ENCODE results near the gene ARHGAP29.

The ARHGAP29 gene

GRCh38 chr1:94247138-94248094 lies 10.0 kb upstream of the ARHGAP29 start:
- Histone ChIP-seq H3K27ac (ENCODE audit: extremely low read depth, low read depth, low read length) (peak overlapping the region; percentile 64; the same call in 1 of the 2 replicates), H3K4me3 (ENCODE audit: low read depth, low read length) (peak overlapping the region; percentile 76)
- CTCF ChIA-PET = interaction anchor here (0.7 to 4.9 kb wide), 6 partner anchors 10 to 208 kb away, joined by 3 to 22 read pairs (median 6); no protein-coding TSS in a partner anchor
- TF ChIP-seq ZSCAN30 (tag by site-specific recombination; IDR thresholded peaks at IDR 0.05) = 0 out of 2 replicates have a peak, but pooled peaks have one; percentile 57
- TF ChIP-seq HIC1 (tag by site-specific recombination; IDR thresholded peaks at IDR 0.05) = no peak
- TF ChIP-seq ZNF514 (tag by site-specific recombination; IDR thresholded peaks at IDR 0.05) = no peak
- TF ChIP-seq MEIS1 (CRISPR knock-in tag; IDR thresholded peaks at IDR 0.05; ENCODE audit: borderline replicate concordance) = no peak
- TF ChIP-seq, protein P1, sequence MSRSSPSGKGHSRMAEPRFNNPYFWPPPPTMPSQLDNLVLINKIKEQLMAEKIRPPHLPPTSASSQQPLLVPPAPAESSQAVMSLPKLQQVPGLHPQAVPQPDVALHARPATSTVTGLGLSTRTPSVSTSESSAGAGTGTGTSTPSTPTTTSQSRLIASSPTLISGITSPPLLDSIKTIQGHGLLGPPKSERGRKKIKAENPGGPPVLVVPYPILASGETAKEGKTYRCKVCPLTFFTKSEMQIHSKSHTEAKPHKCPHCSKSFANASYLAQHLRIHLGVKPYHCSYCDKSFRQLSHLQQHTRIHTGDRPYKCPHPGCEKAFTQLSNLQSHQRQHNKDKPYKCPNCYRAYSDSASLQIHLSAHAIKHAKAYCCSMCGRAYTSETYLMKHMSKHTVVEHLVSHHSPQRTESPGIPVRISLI (tag by site-specific recombination; IDR thresholded peaks at IDR 0.05) = no peak
- TF ChIP-seq ZNF596 (tag by site-specific recombination; IDR thresholded peaks at IDR 0.05) = 0 out of 2 replicates have a peak, but pooled peaks have one; percentile 39
- TF ChIP-seq ZNF660 (tag by site-specific recombination; IDR thresholded peaks at IDR 0.05) = 0 out of 2 replicates have a peak, but pooled peaks have one; percentile 54
- TF ChIP-seq ZNF394 (tag by site-specific recombination; IDR thresholded peaks at IDR 0.05; ENCODE audit: borderline replicate concordance) = peak; percentile 66; the same call in 1 of the 2 replicates
- TF ChIP-seq ZNF335 (tag by site-specific recombination; conservative IDR thresholded peaks at IDR 0.05) = peak; percentile 77
- TF ChIP-seq, protein P2, sequence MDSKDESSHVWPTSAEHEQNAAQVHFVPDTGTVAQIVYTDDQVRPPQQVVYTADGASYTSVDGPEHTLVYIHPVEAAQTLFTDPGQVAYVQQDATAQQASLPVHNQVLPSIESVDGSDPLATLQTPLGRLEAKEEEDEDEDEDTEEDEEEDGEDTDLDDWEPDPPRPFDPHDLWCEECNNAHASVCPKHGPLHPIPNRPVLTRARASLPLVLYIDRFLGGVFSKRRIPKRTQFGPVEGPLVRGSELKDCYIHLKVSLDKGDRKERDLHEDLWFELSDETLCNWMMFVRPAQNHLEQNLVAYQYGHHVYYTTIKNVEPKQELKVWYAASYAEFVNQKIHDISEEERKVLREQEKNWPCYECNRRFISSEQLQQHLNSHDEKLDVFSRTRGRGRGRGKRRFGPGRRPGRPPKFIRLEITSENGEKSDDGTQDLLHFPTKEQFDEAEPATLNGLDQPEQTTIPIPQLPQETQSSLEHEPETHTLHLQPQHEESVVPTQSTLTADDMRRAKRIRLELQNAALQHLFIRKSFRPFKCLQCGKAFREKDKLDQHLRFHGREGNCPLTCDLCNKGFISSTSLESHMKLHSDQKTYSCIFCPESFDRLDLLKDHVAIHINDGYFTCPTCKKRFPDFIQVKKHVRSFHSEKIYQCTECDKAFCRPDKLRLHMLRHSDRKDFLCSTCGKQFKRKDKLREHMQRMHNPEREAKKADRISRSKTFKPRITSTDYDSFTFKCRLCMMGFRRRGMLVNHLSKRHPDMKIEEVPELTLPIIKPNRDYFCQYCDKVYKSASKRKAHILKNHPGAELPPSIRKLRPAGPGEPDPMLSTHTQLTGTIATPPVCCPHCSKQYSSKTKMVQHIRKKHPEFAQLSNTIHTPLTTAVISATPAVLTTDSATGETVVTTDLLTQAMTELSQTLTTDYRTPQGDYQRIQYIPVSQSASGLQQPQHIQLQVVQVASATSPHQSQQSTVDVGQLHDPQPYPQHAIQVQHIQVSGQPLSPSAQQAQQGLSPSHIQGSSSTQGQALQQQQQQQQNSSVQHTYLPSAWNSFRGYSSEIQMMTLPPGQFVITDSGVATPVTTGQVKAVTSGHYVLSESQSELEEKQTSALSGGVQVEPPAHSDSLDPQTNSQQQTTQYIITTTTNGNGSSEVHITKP (tag by site-specific recombination; IDR thresholded peaks at IDR 0.05) = 0 out of 2 replicates have a peak, but pooled peaks have one; percentile 10
- peak; percentile 55 for TF ChIP-seq ZBTB26 (tag by site-specific recombination; optimal IDR thresholded peaks at IDR 0.05)
- 0 out of 2 replicates have a peak, but pooled peaks have one; percentile 18 for TF ChIP-seq SP3 (tag by site-specific recombination; IDR thresholded peaks at IDR 0.05)
- TF ChIP-seq ZNF561 (tag by site-specific recombination; IDR thresholded peaks at IDR 0.05; ENCODE audit: borderline replicate concordance) = peak; percentile 53; the same call in 1 of the 2 replicates
- no peak for TF ChIP-seq ZNF366 (tag by site-specific recombination; conservative IDR thresholded peaks at IDR 0.05)
- TF ChIP-seq, protein P3, sequence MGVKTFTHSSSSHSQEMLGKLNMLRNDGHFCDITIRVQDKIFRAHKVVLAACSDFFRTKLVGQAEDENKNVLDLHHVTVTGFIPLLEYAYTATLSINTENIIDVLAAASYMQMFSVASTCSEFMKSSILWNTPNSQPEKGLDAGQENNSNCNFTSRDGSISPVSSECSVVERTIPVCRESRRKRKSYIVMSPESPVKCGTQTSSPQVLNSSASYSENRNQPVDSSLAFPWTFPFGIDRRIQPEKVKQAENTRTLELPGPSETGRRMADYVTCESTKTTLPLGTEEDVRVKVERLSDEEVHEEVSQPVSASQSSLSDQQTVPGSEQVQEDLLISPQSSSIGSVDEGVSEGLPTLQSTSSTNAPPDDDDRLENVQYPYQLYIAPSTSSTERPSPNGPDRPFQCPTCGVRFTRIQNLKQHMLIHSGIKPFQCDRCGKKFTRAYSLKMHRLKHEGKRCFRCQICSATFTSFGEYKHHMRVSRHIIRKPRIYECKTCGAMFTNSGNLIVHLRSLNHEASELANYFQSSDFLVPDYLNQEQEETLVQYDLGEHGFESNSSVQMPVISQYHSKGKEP (tag by site-specific recombination; IDR thresholded peaks at IDR 0.05) = peak; percentile 52; the same call in 1 of the 2 replicates
- no peak for TF ChIP-seq ZNF341 (tag by site-specific recombination; IDR thresholded peaks at IDR 0.05; ENCODE audit: low read depth)
- no peak for TF ChIP-seq MYNN (tag by site-specific recombination; IDR thresholded peaks at IDR 0.05; ENCODE audit: borderline replicate concordance)
- TF ChIP-seq ZNF174 (tag by site-specific recombination; IDR thresholded peaks at IDR 0.05) = no peak
- 0 out of 2 replicates have a peak, but pooled peaks have one; percentile 22 for TF ChIP-seq ZNF600 (tag by site-specific recombination; IDR thresholded peaks at IDR 0.05)
- TF ChIP-seq ZNF677 (tag by site-specific recombination; IDR thresholded peaks at IDR 0.05) = no peak
- 0 out of 2 replicates have a peak, but pooled peaks have one; percentile 33 for TF ChIP-seq ZEB2 (tag by site-specific recombination; IDR thresholded peaks at IDR 0.05)
- TF ChIP-seq ZNF558 (tag by site-specific recombination; IDR thresholded peaks at IDR 0.05) = no peak
- no peak for TF ChIP-seq KLF7 (tag by site-specific recombination; IDR thresholded peaks at IDR 0.05; ENCODE audit: borderline replicate concordance)
- peak; percentile 14; the same call in 1 of the 2 replicates for TF ChIP-seq EGR2 (tag by site-specific recombination; IDR thresholded peaks at IDR 0.05; ENCODE audit: low read depth)

More at GRCh38 chr1:94247138-94248094, 10.0 kb upstream of the ARHGAP29 start:
- no peaks in the 10 kb centered on the region for H3K9me3 ChIP-seq (ENCODE audit: control insufficient read depth, insufficient read depth, low read depth, low read length)
- H3K4me1 ChIP-seq (ENCODE audit: control insufficient read depth, insufficient read depth, low read length) = no peaks in the 10 kb centered on the region
- POLR2A ChIA-PET = interaction anchor here (0.7 to 3.2 kb wide), 4 partner anchors 10 to 187 kb away, joined by 3 to 32 read pairs (median 3); partner anchors contain the start of gene ARHGAP29
- H3K36me3 ChIP-seq (ENCODE audit: control insufficient read depth in 2 of 2, insufficient read depth in 1 of 2, low read length in 2 of 2) = no peaks in the 10 kb centered on the region

Data from HEK293 (cell line).